Measurements from ENCODE around the gene HIPK2. TPM values are rescaled to one million over a fixed set of nuclear protein-coding genes. Genes with fewer than 3 reads are reported as not detected.

Gene HIPK2
- total and polyA plus RNA-seq, 2 experiments from 2014 or later, result 18.2 to 22.9 TPM

- no peak overlapping the region for H3K27ac ChIP-seq
- 31% methylated on average over 3 of the region's 3 CpGs for whole genome bisulfite sequencing (ENCODE audit: low lambda C conversion rate, missing lambda C conversion rate)
- no peak for TF ChIP-seq CTCF (IDR thresholded peaks at IDR 0.05; ENCODE audit: poor library complexity)
- TF ChIP-seq EZH2 (IDR thresholded peaks at IDR 0.05; ENCODE audit: borderline replicate concordance), result no peak
- TF ChIP-seq EZH2phosphoT487 (IDR thresholded peaks at IDR 0.05; ENCODE audit: low read depth, severe bottlenecking, unreplicated experiment), result no peak
- H3K79me2 ChIP-seq, result peaks cover 11% of the 10 kb centered on the region
- H3K4me1 ChIP-seq (ENCODE audit: insufficient read depth), result no peaks in the 10 kb centered on the region
- no peaks in the 10 kb centered on the region for H3K27me3 ChIP-seq
- no peaks in the 10 kb centered on the region for H3K9me2 ChIP-seq (replicated peaks; ENCODE audit: insufficient read depth)
- no peak overlapping the region for H3K4me2 ChIP-seq
- H3K4me3 ChIP-seq, result no peak overlapping the region
- H3K36me3 ChIP-seq (replicated peaks; ENCODE audit: insufficient read depth, low read depth), result no peaks in the 10 kb centered on the region
- no peaks in the 10 kb centered on the region for H3K9me3 ChIP-seq (ENCODE audit: low read depth)
- H4K20me1 ChIP-seq (ENCODE audit: insufficient read depth, poor library complexity, severe bottlenecking), result no peaks in the 10 kb centered on the region
- no peak for DNase-seq (ENCODE audit: low spot score)
- H2AFZ ChIP-seq, result no peak overlapping the region
These were observed 6.0 kb upstream of the HIPK2 start for GRCh38 chr7:139783647-139784385.

- Histone ChIP-seq H3K9me2 (replicated peaks; ENCODE audit: insufficient read depth) (no peaks in the 10 kb centered on the region), H3K27me3 (no peaks in the 10 kb centered on the region), H2AFZ (no peak overlapping the region), H3K4me3 (no peak overlapping the region), H3K27ac (no peak overlapping the region), H3K9me3 (ENCODE audit: low read depth) (no peaks in the 10 kb centered on the region), H3K4me2 (no peak overlapping the region), H3K36me3 (replicated peaks; ENCODE audit: insufficient read depth, low read depth) (no peaks in the 10 kb centered on the region), H4K20me1 (ENCODE audit: insufficient read depth, poor library complexity, severe bottlenecking) (no peaks in the 10 kb centered on the region), H3K79me2 (peaks cover 17% of the 10 kb centered on the region), H3K4me1 (ENCODE audit: insufficient read depth) (no peaks in the 10 kb centered on the region)
- TF ChIP-seq EZH2phosphoT487 (IDR thresholded peaks at IDR 0.05; ENCODE audit: low read depth, severe bottlenecking, unreplicated experiment), result no peak
- no peak for TF ChIP-seq EZH2 (IDR thresholded peaks at IDR 0.05; ENCODE audit: borderline replicate concordance)
- no peak for TF ChIP-seq CTCF (IDR thresholded peaks at IDR 0.05; ENCODE audit: poor library complexity)
- 95% methylated on average over 3 of the region's 3 CpGs for WGBS (ENCODE audit: low lambda C conversion rate, missing lambda C conversion rate)
- no peak for DNase-seq (ENCODE audit: low spot score)
These were observed 5.1 kb upstream of the HIPK2 start for GRCh38 chr7:139782932-139783331.

GRCh38 chr7:139777133-139777891 is 486 bp downstream of the HIPK2 start:
- peak overlapping the region; percentile 88 for H2AFZ ChIP-seq
- 0% methylated on average over 9 of the region's 102 CpGs for WGBS (ENCODE audit: low lambda C conversion rate, missing lambda C conversion rate)

More at GRCh38 chr7:139777133-139777891, 486 bp downstream of the HIPK2 start:
- Histone ChIP-seq H3K27ac (peak overlapping the region; percentile 98), H3K36me3 (replicated peaks; ENCODE audit: insufficient read depth, low read depth) (no peaks in the 10 kb centered on the region), H3K27me3 (no peaks in the 10 kb centered on the region), H4K20me1 (ENCODE audit: insufficient read depth, poor library complexity, severe bottlenecking) (peaks cover 21% of the 10 kb centered on the region), H3K9me3 (ENCODE audit: low read depth) (no peaks in the 10 kb centered on the region), H3K4me1 (ENCODE audit: insufficient read depth) (peaks cover 17% of the 10 kb centered on the region), H3K4me2 (peak overlapping the region; percentile 81), H3K9me2 (replicated peaks; ENCODE audit: insufficient read depth) (no peaks in the 10 kb centered on the region), H3K4me3 (peak overlapping the region; percentile 88), H3K79me2 (peaks cover 63% of the 10 kb centered on the region)
- TF ChIP-seq EZH2 (IDR thresholded peaks at IDR 0.05; ENCODE audit: borderline replicate concordance), result no peak
- TF ChIP-seq CTCF (IDR thresholded peaks at IDR 0.05; ENCODE audit: poor library complexity), result no peak
- TF ChIP-seq EZH2phosphoT487 (IDR thresholded peaks at IDR 0.05; ENCODE audit: low read depth, severe bottlenecking, unreplicated experiment), result no peak
- DNase-seq (ENCODE audit: low spot score), result peak; percentile 66

Data from hepatocyte (in vitro differentiated cells).